Tibial artery (tissue), 4 donors: ENCODE measurements around the gene MAPK8.

Experiments used
- DNase-seq, 2 donors: peaks; one replicate each; pipeline ENCODE4 v3.0.0-alpha.2; 2019
- H3K27ac ChIP-seq, 2 donors: fragments of 200-600 bp; sonication (generic) in 1 of 2; 1 replicate in 1 of 2; 2 replicates in 1 of 2; pipeline ENCODE4 v1.5.1; 2018 to 2019; ENCODE audit warnings: mild to moderate bottlenecking in 1 of 2
- H3K27me3 ChIP-seq, 2 donors: fragments of 200-600 bp; sonication (generic) in 1 of 2; one replicate each; pipeline versions ENCODE4 v1.5.1 to v1.6.0; 2016 to 2019
- H3K36me3 ChIP-seq, 3 donors: fragments of 200-600 bp; sonication (generic) in 2 of 3; one replicate each; pipeline ENCODE4 v1.5.1; 2016 to 2019; ENCODE audit warnings: mild to moderate bottlenecking in 2 of 3
- H3K4me1 ChIP-seq, 4 donors: fragments of 200-600 bp; sonication (generic) in 2 of 4; 1 replicate in 3 of 4; 2 replicates in 1 of 4; pipeline ENCODE4 v1.5.1; 2016 to 2019
- H3K4me3 ChIP-seq, 2 donors: fragments of 200-600 bp; sonication (generic) in 1 of 2; 1 replicate in 1 of 2; 2 replicates in 1 of 2; pipeline ENCODE4 v1.5.1; 2018 to 2019; ENCODE audit warnings: mild to moderate bottlenecking in 2 of 2
- H3K9me3 ChIP-seq, 3 donors: fragments of 200-600 bp; sonication (generic) in 1 of 3; one replicate each; pipeline ENCODE4 v1.5.1; 2016 to 2019
- intact Hi-C: fragments of 100-400 bp; cut with DNase I; formaldehyde crosslinking; loops from one replicate; pipeline ENCODE4 v1.15.0; 2023; ENCODE audit warnings: low total_unique reads
- TF ChIP-seq, protein P1 (sequence below), 2 experiments: fragments of 200-600 bp in 1 of 2; fragments of 450-650 bp in 1 of 2; IDR thresholded peaks; one replicate each; pipeline ENCODE4 v1.5.1; 2017 to 2019; ENCODE audit warnings: antibody characterized with exemption in 2 of 2, mild to moderate bottlenecking in 1 of 2, moderate library complexity in 1 of 2

Gene MAPK8

DNA sequence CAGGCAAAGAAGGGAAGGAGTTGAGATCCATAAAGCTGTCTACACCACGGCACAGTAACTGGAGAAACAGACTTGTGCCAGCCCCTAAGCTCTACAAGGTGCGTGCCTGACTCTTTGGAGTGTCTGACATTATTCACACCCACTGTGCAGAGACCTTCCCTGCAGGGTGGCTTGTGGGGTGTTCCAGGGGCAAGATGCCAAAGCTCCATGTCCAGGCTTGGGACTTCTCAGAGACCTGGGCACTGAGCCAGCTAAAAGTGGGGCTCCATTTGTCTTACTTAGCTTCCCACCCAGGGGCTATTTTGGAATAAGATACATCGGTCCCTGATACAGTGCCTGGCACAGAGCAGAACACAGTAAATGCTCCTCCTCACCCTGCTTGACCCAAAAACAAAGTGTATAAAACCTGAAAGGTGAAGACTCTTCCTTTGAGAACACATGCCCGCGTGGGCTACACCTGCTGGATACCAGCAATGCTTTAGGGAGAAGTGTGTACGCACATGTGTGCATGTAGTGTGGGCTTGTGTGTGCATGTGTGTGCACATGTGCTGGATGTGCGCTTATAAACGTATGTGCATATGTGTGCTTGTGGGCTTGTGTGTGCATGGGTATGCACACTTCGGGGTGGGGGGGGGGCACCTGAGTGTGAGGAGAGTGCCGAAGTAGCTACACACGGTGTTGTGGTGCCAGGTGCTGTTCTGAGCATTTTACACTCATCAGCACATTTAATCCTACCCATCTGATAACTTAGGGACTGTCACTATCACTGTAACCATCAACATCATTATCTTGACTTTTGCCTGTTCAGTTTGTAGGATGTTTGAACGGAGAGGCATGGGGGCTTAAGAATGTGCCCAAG lies 155.4 kb downstream of the MAPK8 start:
- no peak overlapping the region for H3K4me3 ChIP-seq
- peaks cover 0 to 2% of the 10 kb centered on the region in 2 donors for H3K27me3 ChIP-seq
- no peak overlapping the region for H3K27ac ChIP-seq
- DNase-seq, result no peak
- no peaks in the 10 kb centered on the region for H3K36me3 ChIP-seq
- peaks cover 0 to 37% (median 30%) of the 10 kb centered on the region in 4 donors for H3K4me1 ChIP-seq
- no peaks in the 10 kb centered on the region for H3K9me3 ChIP-seq
- TF ChIP-seq, protein P1, sequence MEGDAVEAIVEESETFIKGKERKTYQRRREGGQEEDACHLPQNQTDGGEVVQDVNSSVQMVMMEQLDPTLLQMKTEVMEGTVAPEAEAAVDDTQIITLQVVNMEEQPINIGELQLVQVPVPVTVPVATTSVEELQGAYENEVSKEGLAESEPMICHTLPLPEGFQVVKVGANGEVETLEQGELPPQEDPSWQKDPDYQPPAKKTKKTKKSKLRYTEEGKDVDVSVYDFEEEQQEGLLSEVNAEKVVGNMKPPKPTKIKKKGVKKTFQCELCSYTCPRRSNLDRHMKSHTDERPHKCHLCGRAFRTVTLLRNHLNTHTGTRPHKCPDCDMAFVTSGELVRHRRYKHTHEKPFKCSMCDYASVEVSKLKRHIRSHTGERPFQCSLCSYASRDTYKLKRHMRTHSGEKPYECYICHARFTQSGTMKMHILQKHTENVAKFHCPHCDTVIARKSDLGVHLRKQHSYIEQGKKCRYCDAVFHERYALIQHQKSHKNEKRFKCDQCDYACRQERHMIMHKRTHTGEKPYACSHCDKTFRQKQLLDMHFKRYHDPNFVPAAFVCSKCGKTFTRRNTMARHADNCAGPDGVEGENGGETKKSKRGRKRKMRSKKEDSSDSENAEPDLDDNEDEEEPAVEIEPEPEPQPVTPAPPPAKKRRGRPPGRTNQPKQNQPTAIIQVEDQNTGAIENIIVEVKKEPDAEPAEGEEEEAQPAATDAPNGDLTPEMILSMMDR (IDR thresholded peaks at IDR 0.05), result no peak
- intact Hi-C loops, result no loop called here

DNA sequence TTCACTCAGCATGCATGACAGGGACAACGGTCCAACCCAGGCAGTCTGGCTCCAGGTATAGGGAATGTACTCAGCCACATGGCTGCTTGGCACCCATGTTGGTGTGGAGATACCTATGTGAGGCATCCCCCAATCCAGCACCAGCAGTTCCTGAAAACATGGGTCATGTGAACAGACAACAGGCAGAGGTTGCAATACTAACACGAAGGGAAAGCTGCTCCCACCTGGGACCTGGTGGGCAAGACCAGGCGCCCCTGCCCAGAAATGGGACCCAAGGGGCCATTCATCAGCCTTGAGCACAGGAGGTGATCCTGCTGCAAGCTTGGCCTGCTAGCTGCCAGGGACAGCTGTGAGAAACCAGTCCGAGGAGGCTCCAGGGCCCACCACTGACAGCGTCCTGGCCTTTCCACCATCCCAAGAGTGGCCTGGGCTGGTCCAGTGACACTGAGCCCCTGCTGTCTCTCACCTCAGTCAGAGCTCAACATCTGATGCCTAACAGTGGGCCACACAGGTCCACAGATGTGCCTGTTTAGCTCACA lies 156.1 kb downstream of the MAPK8 start:
- no peak overlapping the region for H3K4me3 ChIP-seq
- TF ChIP-seq, protein P1 (IDR thresholded peaks at IDR 0.05), result no peak
- no peaks in the 10 kb centered on the region for H3K36me3 ChIP-seq
- peaks cover 0 to 5% of the 10 kb centered on the region in 2 donors for H3K27me3 ChIP-seq
- H3K4me1 ChIP-seq, result peaks cover 0 to 38% (median 31%) of the 10 kb centered on the region in 4 donors
- no peak for DNase-seq
- H3K9me3 ChIP-seq, result no peaks in the 10 kb centered on the region
- intact Hi-C loops, result no loop called here
- H3K27ac ChIP-seq, result no peak overlapping the region

DNA sequence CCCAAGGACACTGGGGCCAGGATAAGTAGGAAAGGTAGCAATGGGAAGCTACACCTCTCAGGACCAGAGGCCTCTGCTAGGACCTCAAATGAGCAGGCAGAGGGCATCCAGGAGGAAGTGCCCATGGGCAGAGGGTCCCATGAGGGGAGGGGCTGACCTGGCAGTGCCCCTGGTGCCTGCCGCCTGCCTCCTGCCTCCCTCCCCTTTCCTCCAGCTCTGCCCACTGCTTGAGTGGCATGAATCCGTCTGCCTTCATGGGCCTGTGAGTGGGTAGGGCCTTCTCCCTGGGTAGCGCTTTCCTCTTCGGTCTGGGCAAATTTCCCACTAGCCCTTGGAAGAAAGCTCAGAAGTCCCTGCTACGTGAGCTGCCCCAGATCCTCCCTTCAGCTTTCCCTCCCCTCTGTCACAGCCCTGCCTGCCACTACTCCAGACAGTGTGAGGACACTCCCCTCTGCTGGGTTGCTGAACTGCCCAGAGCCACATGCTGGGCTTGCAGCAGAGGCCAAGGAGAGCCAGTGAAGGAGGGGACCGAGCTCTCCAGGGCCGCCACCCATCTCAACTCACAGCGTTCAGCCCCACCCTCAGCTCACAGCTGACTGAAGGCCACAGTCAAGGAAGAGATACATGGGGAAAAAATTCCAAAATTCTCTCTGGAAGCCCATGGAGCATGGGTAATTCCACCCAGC lies 157.0 kb downstream of the MAPK8 start:
- intact Hi-C loops, result no loop called here
- Histone ChIP-seq H3K9me3 (no peaks in the 10 kb centered on the region), H3K36me3 (no peaks in the 10 kb centered on the region), H3K4me1 (peaks cover 0 to 38% (median 31%) of the 10 kb centered on the region in 4 donors), H3K27me3 (peaks cover 0 to 5% of the 10 kb centered on the region in 2 donors), H3K4me3 (no peak overlapping the region), H3K27ac (no peak overlapping the region)
- TF ChIP-seq, protein P1 (IDR thresholded peaks at IDR 0.05), result no peak
- no peak for DNase-seq

DNA sequence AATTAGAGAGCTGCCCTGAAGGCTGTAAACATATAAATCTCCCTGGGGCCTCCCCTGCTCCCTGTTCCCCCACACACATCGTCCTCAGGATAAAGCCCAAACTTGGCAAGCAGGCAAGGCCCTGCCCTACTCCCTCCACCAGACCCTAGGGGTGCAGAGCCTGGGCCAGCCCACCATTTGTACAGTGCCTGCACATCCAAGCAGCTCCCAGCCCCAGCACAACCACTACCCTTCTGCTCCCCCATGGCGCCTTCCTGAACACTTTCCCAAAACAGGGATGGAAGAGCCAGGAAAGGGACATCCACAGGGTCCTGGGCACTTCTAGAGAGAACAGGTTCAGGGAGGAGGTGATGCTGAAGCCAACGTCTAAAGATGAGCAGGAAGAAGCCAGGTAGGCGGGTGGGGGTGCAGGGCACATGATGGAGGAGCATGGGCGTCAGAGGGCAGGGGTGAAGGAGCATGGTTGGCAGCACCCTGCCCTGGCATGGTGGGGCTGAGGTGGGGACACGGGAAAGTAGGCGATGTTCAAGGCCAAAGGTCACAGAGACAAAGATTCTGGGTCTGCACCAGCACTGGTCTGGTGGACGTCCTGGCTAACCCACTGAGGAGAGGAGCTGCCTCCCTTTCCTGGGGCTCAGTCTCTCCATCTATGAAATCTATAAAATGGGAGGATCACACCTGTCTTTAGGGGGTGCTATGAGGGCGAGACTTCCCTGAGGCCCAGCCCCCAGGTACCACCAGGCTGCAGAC lies 157.8 kb downstream of the MAPK8 start:
- intact Hi-C loops, result no loop called here
- Histone ChIP-seq H3K27me3 (peaks cover 0 to 8% of the 10 kb centered on the region in 2 donors), H3K36me3 (no peaks in the 10 kb centered on the region), H3K9me3 (no peaks in the 10 kb centered on the region), H3K4me1 (peaks cover 0 to 38% (median 31%) of the 10 kb centered on the region in 4 donors), H3K27ac (no peak overlapping the region), H3K4me3 (no peak overlapping the region)
- TF ChIP-seq, protein P1 (IDR thresholded peaks at IDR 0.05), result no peak
- DNase-seq, result no peak
